Measurements from ENCODE around the gene SMAD6.

SMAD6 gene

GRCh38 chr15:66786708-66787488 is 84.9 kb downstream of the SMAD6 start:
- DNase-seq (ENCODE audit: extremely low read depth in 1 of 2, low read depth in 1 of 2): no peak

- no peak for DNase-seq (ENCODE audit: extremely low read depth in 1 of 2, low read depth in 1 of 2)
Observed at GRCh38 chr15:66787489-66787871, 85.4 kb downstream of the SMAD6 start.

DNA sequence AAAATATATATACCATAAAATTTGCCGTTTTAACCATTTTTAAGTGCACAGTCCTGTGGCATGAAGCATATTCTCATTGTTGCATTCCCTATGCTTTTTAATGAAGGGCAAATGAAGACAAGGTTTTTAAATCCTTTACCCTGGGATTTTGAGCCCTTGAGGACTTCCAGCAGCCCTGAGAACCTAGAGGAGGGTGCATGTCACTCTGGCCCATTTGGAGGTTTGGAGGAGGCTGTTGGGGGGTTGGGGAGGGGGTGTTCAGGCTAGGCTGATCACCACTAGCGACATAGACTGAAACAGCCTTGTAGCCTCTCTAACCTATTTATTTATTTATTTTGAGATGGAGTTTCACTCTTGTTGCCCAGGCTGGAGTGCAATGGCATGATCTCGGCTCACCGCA is 86.0 kb downstream of the SMAD6 start:
- DNase-seq (ENCODE audit: extremely low read depth in 1 of 2, low read depth in 1 of 2): no peak

DNA sequence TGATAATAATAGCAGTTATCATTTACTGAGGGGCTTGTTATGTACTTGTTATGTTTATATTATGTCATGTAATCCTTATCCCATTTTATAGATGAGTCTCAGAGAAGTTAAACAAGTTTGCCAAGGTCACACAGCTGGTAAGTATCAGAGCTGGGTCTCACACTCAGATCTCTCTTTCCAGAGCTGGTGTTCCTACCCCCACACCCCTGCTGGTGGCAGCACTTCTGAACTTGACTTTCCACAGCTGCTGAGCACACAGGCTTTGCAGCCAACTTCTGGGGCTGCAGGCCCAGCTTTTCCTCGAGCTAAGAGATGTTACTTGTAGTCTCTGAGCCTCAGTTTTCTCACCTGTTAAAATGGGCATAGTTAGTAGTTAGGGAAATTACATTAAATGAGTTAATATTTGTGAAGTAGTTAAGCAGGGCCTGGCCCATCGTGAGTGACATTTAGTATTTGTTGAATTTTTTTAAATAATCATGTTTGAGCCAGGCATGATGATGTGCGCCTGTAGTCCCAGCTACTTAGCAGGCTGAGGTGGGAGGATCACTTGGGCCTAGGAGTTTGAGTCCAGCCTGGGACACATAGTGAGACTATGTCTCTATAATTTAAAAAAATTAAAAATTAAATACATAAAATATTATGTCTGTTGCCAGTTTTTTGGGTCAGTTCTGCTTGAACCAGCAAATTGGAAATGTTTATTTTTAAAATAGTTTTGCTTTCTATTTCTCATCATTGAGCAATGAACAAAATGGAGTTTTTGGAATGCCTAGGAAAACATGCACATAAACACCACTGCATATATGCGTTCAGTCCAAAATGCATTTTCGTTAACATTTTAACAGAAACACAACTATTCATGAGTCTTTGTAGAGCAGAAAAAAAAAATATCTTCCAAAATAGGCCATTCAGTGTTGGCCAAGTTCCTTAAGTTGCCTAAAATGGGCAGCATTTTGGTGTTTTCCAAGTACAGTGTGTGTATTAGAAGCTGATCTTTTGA is 87.3 kb downstream of the SMAD6 start:
- DNase-seq (ENCODE audit: extremely low read depth in 1 of 2, low read depth in 1 of 2): no peak

DNA sequence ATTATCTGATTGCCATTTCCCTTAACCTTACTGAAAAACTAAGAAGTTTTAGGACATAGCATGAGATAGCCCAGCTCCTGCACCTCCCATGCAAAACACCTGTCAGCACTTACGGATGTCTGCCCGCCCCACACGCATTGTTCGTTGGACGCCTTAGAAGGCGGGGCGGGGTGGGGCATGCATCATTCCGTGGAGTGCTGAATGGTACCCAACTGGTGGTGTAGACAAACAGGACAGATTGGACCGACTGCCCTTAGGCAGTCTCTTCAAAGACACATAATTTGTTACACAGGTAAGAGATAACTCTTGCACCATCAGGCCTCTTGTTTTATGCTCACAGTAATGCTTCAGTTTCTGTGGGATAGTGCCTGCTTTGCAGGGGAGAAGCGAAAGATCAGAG is 93.8 kb downstream of the SMAD6 start:
- DNase-seq (ENCODE audit: extremely low read depth in 1 of 2, low read depth in 1 of 2): no peak

DNA sequence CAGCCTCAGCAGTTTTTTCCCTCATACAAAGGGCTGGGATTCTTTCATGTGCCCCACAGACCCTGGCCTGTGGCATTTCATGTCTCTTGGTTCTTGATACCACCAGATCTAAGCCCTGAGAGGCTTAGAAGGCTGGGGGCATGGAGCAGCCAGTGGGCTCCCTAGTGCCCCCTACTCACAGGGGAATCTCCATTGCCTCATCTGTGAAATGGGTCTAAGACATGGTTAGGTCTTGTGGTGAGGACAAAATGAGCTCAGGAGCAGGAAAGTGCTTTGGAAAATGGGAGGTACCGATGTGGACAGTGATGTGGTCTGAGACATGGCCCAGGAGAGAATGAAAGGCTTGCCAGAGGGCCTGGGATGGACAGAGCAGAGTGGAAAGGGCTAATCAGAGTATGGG is 94.3 kb downstream of the SMAD6 start:
- no peak for DNase-seq (ENCODE audit: extremely low read depth in 1 of 2, low read depth in 1 of 2)

DNA sequence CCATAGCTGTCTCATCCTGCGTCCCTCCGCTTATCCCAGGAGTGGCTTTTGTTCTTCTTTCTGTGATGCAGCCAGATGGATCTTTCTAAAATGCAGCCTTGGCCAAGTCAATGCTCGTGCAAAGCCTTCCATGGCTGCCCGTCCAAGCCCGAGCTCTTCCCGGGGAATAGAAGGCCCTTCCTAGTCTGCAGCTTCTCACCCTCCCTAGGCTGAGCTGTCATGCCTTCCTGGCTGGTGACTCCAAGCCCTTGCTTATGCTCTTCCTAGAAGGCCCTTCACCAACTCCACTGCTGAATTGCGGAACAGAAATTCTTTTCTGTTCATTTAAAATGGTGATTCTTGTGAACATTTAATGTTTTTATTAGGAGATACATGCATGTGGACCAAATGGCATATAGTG is 95.9 kb downstream of the SMAD6 start:
- no peak for DNase-seq (ENCODE audit: extremely low read depth in 1 of 2, low read depth in 1 of 2)

DNA sequence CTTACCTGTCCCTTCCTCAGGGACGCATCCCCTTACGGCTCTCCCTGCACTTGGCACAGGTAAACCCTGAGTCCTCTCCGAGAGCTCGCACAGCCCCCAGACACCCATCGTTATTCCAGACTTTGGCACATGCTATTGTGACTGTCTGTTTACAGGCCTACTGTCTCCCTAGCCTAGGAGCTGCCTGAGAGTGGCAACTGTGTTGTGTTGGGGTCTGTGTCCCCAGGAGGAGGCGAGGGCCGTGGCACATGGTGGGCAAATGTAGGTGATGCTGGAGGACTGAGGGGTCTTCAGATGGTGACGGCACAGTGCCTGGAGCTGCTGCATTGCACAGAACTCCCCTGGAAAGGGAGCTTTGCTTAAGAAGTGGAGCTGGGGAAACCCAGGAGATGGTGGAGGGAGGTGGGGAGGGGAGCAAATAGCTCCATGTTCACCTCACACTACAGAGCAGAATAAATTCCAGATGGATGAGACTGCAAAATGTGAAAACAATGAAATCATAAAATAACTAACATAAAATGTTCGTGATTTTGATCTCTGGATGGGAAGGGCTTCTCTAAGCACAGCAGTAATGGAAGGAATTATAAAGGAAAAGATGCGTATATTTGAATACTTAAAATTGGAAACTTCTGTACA is 96.5 kb downstream of the SMAD6 start:
- no peak for DNase-seq (ENCODE audit: extremely low read depth in 1 of 2, low read depth in 1 of 2)

GRCh38 chr15:66799242-66799641 is 97.2 kb downstream of the SMAD6 start:
- DNase-seq (ENCODE audit: extremely low read depth in 1 of 2, low read depth in 1 of 2): no peak

GRCh38 chr15:66800584-66801235 is 98.7 kb downstream of the SMAD6 start:
- no peak for DNase-seq (ENCODE audit: extremely low read depth in 1 of 2, low read depth in 1 of 2)

- DNase-seq (ENCODE audit: extremely low read depth in 1 of 2, low read depth in 1 of 2): no peak
Observed at GRCh38 chr15:66801266-66801665, 99.2 kb downstream of the SMAD6 start.

GRCh38 chr15:66802025-66803001 is 100.3 kb downstream of the SMAD6 start:
- DNase-seq (ENCODE audit: extremely low read depth in 1 of 2, low read depth in 1 of 2): no peak

GRCh38 chr15:66803182-66803729 is 101.2 kb downstream of the SMAD6 start:
- DNase-seq (ENCODE audit: extremely low read depth in 1 of 2, low read depth in 1 of 2): no peak

DNA sequence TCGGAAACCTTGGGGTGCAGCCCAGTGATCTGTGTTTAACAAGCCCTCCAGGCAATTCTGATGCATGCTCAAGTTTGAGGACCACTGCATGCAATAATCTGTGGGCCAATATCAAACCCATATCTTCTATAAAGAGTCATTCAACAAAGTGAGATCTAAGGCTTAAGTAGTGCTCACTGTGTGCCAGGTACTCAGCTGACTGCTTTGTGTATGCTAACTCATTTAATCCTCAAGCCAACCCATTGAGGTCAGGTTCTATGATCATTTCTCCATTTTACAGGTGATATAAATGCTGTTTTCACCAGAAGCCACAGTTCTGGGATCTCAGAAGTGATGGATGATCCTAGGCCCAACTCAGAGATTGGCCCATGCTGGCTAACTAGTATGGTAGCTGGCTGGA is 101.7 kb downstream of the SMAD6 start:
- no peak for DNase-seq (ENCODE audit: extremely low read depth in 1 of 2, low read depth in 1 of 2)

DNA sequence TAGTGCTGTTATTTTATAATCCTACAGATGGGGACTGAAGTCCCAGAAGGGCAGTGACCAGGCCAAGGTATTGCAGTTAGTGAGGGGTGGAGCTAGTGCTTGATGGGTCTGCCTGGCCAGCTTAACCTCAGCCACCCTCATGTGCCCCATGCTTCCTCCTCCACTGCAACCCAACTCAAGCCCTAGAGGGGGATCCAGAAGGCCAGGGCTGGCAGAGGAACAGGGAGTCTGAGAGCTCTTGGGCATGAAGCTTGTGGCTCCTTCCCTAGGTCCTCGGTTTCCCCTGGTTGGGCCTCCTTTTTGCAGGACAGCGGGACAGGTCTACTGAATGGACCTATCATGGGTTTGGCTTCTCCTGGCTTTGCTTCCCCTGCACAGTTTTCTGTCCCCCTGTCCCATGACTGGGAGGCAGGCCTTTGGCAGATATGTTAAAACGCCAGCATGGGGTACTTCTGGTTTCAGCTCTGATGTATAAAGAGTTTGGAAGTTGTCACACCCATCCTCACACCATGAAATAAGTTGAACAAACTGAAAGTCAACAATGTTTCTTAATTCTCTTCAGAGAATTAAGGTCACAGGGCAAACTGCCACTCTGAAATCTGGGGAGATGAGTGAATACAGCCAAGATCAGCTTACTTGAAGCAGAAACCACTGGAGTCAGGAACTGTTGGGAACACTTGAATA is 103.3 kb downstream of the SMAD6 start:
- no peak for DNase-seq (ENCODE audit: extremely low read depth in 1 of 2, low read depth in 1 of 2)

DNA sequence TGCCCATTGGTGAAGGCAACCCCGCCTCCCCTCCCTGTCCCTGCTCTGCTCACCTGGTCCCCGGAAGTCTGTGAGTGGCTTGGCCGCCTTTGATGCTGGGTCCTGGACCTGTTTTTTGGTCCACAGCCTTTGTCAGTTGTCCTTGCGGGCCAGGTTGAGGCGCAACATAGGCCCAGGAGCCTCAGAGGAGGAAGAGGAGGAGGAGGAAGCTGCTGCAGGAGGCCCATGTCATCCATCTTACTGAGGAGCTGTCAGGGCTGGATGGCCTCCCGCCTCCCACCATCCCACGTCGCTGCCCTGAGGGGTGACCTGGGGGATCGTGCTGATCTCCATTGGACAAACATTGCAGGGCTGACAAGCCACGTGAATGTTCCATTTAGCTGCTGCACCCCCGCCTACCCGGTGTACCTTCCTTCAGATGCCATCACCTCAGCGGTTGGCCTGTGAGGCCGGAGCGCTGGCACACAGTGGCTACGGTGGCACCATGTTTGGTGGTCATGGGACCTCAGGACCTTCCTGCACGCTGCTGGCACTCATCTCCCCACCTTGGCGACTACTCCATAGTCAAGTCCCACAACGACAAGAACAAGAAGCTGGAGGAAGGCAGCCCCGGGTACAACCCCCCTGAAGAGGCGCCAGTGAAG is 106.3 kb downstream of the SMAD6 start:
- no peak for DNase-seq (ENCODE audit: extremely low read depth in 1 of 2, low read depth in 1 of 2)

- no peak for DNase-seq (ENCODE audit: extremely low read depth in 1 of 2, low read depth in 1 of 2)
Observed at GRCh38 chr15:66809664-66810063, 107.6 kb downstream of the SMAD6 start.

- DNase-seq (ENCODE audit: extremely low read depth in 1 of 2, low read depth in 1 of 2): no peak
Observed at GRCh38 chr15:66815318-66815717, 113.3 kb downstream of the SMAD6 start.

Measured in activated CD8-positive, alpha-beta memory T cell treated with anti-CD3 and anti-CD28 coated beads for 1 hour (primary cell).